LoVo (cell line): ENCODE results near the gene CAMK4.

Experiments
- DNase-seq: peaks from one replicate; pipeline ENCODE4 v3.0.0-alpha.2; 2016; ENCODE audit warnings: low spot score

The CAMK4 gene

DNA sequence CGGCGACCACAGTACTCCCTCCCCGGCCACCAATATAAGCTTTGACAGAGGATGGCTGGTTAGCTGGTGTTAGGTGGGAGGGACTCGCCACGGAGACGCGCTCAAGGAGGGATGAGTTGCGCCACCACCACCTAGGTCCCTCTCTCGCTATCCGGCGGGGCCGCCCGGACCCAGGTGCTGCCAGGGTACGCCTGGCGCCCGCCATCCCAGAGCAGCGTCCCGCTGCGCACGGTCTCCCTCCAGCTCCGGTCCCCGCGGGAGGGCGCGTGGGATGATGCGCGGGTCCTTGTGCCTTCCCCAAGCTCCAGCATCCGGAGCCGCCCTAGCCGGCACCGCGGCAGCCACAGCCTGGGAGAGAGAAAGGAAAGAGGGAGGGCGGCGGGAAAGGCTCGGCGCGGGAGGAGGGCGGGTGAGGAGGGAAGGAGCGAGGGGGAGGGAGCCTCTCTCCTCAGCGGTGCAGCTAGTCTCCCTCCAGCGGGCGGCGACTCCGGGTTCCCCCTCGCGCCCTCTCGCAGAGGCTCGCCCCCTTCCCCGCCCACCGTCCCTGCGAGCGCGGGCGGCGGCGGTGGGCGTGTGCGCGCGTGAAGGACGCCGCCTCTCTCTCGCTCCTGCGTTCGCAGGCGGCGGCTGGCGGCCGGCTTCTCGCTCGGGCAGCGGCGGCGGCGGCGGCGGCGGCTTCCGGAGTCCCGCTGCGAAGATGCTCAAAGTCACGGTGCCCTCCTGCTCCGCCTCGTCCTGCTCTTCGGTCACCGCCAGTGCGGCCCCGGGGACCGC is at the start of gene CAMK4:
CAMK4 (plus strand) TSS at position 598 of the 774 bp plus-strand sequence; CDS start at position 698, 100 bp downstream.
- DNase-seq = peak; percentile 40

DNA sequence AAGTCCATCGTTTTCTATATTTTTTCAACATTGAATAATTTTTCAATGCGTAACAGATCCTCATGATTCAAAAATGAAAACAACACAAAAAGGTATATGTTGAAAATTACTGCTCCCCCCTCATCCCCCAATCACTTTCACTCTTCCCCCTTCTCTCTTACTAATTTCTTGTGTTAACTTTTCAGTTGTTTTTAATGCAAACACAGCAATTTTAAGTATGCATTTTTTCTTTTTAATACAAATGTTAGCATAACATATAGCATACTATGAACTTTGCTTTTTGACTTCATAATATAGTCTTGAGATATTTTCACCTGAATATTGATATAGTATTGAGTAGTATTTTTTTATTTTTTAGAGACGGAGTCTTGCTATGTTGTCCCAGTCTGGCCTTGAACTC is 41.1 kb upstream of the CAMK4 start:
- no peak for DNase-seq

DNA sequence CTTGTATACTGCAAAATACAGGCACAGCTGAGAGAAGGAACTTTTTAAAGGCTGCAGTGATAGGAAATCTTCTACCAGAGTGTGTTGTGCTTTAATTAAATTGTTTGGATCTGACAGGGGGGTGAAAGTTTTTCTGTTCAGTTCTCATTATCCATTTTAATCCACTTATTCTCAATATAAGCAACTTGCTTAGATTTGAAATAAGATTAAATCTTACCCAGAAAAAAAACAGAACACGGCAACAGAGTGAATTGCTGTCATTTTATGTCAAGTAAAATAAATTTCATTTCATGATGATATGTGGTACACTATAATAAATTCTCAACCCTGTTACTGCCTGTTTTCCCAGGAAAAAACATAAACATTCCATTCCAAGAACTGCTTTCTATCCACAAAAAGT is 37.1 kb upstream of the CAMK4 start:
- no peak for DNase-seq

DNA sequence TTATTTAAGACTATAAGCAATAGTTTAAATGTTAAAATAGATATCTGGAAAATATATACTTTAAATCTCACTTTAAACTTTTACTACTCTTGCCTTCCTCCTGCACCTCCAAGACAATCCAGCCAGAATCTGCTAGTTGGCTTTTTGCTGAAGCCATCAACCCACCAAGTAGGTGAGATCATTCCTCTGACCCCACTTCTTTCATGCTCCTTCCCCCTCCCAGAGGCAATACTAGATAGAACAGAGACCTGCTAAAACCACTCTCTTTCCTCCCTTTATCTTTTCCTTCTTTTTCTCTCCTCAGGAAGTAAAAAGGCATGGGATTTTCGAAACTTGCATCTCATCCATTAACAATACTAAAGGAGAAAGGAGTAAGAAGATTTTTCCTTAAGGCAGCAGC is 30.1 kb upstream of the CAMK4 start:
- DNase-seq = no peak

DNA sequence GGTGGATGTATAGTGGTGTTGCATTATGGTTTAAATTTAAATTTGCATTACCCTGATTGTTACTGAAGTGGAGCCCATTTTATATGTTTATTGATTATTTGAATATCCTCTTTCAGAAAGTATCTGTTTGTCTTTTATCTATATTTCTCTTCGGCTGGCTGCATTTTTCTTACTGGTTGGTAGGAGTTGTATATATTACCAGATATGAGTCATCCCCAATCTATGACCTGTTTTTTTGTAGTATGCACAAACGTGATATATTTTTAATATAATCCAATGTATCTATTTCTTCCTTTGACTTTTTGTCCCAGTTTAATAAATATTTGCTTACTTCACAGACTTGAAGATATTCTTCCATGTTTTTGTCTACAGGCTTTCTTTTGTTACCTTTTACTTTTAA is 29.3 kb upstream of the CAMK4 start:
- DNase-seq = no peak

DNA sequence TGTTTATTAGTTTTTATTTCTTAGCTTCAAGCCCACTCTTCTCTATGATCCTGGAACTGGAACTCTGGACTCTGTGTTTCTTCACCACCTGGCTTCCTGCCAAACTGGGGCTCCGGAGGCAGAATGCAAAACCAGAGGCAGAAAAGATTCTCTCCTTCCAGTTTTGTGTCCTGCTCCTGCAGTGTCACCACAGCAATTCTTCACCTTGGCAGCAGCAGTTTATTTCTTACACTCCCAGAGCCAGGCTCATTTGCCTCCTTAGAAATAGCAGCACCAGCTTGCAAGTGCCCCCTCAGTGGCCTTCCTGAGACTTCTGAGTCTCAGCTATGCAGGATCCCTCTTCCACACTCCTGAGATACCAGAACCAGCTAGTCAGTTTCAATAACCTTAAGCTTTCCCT is 26.7 kb upstream of the CAMK4 start:
- DNase-seq = no peak

DNA sequence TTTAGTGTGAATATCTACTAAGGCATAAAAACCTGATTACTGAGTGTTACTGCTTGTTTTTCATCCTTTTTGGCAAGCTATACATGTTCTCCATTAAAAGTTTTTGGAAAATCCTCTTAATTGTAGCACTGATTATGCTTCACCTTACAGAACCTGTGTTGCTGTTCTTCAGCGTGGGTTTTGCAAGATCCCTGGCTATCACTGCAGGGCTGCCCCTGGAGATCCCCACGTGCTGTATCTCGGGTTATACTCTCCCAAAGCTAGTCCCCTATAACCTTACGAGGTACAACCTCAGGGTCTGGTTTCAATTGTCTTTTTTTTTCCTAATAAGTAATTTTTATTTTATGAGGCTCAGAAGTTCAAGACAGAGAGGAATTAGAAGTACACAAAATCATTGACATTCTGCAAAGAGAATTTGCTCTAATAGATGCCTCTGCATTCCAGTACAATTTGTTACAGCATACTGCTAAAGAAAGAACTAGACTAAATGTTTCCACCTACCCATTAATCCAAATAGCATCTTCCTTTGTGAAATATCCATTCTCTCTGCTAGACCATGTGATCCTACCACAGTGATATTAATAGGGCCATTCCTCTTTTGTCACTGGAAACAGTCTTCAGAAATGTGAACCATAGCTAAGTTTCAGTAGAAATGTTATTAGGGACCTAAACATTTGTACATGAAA is 25.8 kb upstream of the CAMK4 start:
- DNase-seq = no peak

DNA sequence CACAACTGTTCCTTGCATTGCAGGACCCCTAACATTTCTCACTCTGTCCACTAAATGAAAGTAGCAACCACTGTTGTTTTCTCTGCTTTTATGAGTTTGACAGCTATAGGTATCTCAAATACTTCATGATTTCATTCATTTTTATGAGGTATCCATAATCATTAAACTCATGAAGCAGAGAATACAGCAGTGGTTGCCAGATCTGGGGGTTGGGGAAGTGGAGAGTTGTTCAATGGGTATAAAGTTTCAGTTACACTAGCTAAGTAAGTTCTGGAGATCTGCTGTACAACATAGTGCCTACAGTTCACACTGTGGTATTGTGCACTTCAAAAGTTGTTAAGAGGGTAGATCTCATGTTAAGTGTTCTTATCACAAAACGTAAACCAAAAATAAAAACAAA is 23.4 kb upstream of the CAMK4 start:
- DNase-seq = no peak

DNA sequence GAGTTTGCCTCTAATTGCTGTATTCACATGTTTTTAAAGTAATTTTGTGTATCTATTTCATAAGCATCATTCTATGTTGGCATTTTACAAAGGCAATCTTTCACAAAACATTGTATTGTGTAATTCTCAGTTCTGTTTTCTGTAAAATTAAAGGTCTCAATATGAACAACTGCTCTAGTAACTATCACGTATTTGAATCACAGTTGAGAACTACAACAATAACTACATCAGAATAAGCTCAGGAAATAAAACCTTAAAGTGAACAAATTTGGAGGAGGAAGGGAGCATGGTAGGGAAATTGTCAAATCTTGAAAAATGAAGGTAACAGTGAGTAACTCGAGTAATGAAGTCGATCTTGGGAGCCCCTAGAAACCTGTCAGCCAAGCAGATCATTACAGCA is 22.5 kb upstream of the CAMK4 start:
- no peak for DNase-seq

DNA sequence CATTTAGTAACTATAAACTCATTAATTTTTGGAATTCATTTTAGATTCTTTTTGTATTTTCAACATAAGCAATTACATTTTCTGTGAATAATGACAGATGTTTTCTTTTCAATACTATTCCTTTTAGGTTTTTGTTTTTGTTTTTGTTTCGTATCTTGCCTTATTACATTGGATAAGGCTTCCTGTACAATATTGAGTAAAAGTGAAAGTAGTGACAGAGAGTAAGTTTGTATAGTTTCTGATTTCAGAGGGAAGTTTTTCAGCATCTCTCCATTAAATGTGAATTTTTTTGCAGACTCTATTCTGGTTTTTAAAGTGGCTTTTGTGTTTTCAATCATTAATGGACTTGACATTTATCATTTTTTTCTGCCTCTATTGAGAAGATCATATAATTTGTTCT is 12.8 kb upstream of the CAMK4 start:
- DNase-seq = no peak

DNA sequence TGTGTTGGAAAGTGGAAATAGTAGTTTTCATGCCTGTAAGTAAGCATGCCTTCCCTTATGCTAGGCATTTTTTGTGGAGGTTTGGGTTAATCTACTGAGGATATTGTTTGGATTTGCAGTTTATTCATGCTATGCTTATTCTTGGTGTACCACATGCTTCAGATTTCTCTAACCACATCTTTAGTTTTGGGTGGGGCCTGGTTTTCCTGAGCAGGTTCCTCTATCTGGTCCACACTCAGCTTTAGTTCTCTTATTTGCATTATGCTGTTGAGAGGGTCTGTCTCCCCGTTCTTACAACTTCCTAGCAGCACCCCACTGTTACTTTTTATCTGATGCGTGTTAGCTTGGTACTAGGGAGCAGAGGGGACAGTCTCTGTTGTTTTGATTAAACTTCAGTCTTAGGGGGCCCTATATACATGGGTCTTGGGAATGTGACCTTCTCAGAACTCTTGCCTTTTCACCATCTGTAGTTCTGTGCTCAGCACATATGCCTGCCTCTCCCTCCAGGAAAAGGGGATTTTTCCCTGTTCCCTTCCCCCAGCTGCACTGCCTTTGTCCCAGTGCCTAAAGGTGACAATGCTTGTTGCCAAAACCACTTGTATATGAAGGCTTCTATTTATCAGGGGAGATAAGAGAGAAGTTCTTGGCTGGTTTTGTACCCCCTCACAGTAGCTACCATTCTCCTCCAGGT is 10.0 kb upstream of the CAMK4 start:
- DNase-seq = no peak

DNA sequence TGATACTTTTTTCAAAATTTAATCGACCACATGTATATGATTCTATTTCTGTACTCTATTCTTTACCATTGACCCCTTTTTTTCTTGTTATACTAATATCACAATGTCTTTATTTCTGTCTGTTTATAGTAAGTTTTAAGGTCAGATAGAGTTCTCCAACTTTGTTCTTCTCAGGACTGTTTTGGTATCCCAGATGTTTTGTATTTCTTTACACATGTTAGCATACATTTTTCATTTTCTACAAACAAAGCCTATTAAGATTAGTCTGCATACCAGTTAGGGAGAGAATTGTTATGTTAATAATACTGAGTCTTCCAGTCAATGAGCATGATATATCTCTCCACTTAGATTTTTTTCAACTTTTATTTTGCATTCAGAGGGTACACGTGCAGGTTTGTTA is 8.2 kb upstream of the CAMK4 start:
- no peak for DNase-seq

DNA sequence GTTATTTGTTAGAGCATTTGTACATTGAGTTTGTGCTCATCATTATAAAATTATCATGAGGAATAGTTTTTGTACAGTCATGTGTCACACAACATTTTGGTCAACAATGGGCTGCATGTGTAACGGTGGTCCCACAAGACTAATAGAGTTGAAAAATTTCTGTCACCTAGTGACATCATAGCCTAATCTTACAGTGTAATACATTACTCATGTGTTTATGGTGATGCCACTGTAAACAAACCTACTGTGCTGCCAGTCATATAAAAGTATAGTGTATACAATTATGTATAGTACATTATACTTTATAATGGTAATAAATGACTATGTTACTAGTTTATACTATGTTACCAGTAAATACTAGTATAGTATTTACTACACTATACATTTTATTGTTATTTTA is 3.0 kb upstream of the CAMK4 start:
- DNase-seq = no peak

DNA sequence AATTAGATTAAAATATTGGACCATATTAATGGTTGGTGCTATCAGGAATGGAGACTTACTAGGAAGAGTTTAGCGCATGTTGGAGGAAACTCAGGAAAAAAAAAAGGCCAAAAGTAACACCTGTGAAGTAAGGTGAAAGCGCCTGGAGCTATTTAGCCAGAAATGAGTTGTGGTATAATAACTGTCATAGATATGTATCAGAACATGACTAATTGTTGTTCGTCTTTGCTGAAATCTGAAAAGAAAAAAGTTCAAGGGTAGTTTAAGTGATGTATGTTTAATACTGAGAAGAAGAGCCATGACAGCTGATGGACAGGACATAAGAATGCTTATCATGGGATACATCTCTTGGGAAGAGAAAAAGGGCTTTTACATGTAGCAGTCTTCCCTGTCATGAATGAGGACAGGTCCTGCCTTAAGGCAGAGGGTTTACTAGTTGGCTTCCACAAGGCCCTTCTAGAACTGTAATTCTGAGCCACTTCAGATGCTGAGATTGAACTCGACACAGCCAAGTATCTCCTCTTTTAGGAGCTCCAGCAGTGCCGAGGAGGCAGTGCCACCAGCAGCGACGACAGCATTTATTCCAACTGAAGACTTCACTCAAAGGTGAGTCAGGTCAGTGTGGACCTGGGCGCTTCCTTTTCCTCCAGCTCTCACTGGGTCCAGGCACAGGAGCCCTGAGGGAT is 940 bp upstream of the CAMK4 start:
- DNase-seq = no peak

DNA sequence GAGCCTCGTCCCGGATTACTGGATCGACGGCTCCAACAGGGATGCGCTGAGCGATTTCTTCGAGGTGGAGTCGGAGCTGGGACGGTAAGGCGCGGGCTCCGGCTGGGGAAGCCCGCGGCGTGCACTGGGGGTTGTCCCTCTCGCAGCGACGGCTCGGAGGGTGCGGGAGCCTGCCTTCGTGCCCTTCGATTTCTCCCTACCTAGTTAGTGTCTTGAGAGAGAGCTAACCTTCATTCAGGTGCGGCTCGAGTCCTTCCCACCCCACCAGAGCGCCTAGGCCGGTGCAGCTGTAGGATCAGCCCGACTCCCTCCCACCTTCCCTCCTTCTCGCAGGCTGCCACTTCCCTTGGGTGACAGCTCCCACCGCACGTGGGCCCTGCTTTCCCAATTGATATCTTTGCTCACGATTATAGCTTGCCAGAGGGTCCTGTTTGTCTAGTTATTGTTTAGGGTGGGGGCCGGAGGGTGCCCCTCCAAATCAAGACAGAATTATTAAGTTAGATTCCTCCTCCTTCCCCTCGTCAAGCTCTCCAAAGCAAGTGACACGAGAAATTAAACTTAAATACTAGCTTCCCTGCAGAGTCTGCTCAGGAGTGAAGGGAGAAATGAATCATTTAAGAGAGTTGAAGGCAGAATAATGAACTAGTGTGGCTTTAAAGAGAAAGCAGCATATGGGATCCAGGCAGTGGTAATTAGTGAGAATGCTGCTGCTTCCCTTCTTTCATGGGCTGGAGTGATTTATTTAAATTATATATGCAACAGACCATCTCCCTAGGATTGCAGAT is 569 bp downstream of the CAMK4 start:
- no peak for DNase-seq

DNA sequence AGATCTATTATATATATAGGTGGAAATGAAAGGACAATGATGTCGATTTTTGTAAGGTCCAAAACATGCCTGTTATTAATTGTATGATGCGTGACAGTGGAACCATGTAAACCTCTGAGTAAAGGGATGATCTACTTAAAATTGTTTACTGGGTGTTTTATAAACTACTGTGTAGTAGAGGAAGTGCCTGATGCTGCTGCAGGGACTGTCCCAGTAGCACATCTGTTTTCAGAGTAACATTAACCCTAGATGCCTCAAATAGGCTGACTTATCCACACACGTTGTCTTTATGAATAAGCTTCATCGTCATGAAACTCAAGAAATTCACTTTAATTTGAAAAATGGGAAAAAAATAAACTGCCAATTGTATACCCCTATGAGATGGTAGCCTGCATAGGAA is 1.7 kb downstream of the CAMK4 start:
- DNase-seq = no peak

DNA sequence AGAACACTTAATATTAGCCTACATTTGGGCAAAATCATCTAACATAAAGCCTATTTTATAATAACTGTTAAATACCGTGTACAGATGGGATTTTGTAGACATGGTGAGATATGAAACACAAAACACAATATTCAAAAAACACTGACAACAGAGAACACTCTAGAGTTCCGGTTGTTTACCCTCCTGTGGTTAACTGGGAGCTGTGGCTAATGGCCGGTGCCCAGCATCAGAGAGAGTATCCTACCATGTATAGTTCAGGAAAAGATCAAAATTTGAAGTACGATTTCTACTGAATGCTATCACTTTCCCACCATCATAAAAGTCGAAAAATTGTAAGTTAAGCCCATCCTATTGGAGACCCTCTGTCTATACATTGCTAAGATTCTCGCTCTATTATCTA is 2.4 kb downstream of the CAMK4 start:
- no peak for DNase-seq

DNA sequence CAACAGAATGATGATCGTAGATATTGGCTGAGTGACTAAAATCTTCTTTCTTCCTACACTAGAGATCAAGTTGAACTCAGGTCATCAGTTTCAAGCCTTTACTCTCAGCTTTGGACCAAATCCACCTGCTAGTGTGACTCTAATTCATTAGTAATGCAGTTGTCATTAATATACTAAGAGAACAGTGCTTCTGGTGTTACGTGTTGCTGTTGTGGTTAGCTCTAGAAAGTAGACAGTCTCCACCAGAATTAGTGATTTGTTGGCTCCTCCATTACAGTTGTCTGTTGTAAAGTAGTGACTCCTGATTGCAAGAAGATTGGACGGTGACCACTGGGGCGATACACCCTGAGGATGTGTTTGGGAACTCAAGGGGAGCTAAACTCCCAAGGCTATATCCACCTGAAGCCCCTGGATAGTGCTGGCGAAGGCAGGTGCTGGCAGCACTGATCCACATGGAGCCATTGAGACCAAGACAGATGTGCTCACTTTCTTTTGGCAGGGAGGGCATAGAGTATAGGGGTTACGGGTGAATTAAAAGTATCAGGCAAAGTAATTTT is 3.1 kb downstream of the CAMK4 start:
- no peak for DNase-seq

DNA sequence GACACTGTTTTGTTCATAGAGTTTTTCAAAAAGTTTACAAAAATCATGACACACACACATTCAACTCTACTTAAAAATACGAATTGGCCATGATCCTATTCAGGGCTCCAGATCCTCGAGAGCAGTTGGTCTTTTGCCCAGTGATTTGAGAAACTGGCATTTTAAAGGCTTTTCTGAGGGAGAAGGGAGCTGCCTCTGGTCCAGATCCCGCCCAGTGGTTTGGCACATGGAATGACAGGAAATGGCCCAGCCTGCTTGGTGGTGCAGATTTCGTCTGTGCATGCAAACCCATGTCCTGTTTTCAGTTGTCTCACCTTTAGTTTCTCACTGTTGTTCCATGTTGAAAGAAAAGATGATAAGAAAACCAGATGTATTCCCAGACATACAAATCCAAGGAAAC is 3.6 kb downstream of the CAMK4 start:
- no peak for DNase-seq

DNA sequence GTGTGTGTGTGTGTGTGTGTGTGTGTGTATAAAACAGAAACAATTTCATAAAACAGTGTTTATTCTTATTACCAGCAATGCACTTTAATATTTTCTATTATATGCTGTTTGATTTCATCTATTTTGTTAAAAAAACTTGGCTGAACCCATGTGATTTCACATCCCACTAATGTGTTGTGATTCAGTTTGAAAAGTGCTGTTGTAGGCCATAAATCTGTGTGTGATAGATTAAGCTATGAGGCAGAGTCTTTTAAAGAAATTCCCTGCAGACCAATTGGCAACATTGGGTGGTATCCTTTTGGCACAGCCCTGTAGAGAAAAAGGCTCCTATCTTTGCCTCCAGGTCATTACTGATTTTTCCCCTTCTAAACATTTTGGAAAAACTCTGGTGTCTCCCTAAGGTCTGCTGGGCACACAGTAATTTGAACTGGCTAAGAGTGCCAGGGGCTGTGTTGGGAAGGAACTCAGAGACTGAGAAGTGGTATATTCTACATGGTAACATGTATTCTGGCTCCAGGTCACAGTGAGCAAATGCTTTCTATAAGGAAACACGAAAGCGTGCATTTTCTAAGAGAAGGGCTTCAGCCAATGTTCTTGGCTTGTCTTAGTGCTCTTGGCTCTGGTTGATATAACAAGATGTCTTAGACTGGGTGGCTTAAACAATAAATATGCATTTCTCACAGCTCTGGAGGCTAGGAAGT is 4.5 kb downstream of the CAMK4 start:
- no peak for DNase-seq
